Measurements from ENCODE around the gene FAAP100. TPM values are rescaled to one million over a fixed set of nuclear protein-coding genes. Genes with fewer than 3 reads are reported as not detected.

The FAAP100 gene
- total RNA-seq, 1 experiment from 2014 or later = 67.5 TPM

DNA sequence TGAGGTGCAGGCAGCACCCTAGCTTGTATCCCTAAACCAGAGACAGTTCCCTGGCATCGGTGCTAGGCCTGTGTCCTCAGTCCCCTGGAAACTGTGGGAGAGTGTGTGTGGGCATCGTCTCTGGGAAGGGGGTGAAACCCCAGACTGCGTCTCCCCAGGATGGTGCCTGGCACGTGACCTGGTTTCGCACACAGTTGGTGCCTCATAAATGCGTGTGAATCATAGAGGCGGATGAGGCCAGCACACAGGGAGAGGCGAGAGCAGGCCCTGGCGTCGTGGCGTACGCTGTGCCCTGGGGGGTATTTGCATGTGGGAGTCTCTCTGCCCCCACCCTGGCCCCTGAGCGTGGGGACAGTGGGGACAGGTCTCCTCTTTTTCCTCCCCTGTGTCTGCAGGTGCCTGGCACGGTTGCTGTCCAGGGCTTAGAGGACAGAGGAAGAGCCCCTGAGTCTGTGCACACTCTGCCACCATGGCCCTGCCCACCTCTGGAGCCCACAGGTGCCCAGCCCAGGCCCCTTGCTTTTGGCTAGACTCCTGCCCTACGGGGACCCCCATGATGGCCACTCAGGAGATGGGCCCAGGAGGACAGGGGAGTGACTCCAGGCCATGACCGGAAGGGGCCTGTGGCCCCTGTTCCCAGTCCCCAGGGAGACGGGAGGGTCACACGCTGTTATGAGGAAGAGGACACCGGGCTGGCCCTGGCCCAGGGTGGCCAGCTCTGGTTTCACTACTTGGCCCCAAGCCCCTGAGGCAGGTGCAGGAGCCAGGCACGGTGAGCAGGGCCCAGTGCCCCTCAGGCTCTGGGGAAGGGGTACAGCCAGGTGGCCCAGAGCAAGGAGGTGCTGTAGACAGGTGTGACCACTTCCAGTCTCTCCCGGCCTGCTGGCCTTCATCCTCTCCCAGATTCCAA lies 25.2 kb downstream of the FAAP100 start:
- DNase-seq (ENCODE audit: low spot score) = no peak

DNA sequence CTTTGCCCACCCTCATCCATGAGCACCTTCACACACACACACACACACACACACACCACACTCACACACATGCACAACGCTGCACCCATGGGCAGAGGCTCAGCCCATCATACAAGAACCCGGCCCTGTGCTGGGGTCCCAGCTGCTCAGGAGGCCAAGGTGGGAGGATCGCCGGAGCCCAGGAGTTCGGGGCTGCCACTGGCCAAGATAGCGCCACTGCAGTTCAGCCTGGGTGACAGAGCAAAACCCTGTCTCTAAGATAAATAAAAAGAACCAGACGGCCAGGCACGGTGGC lies 27.3 kb downstream of the FAAP100 start:
- DNase-seq (ENCODE audit: low spot score) = no peak

DNA sequence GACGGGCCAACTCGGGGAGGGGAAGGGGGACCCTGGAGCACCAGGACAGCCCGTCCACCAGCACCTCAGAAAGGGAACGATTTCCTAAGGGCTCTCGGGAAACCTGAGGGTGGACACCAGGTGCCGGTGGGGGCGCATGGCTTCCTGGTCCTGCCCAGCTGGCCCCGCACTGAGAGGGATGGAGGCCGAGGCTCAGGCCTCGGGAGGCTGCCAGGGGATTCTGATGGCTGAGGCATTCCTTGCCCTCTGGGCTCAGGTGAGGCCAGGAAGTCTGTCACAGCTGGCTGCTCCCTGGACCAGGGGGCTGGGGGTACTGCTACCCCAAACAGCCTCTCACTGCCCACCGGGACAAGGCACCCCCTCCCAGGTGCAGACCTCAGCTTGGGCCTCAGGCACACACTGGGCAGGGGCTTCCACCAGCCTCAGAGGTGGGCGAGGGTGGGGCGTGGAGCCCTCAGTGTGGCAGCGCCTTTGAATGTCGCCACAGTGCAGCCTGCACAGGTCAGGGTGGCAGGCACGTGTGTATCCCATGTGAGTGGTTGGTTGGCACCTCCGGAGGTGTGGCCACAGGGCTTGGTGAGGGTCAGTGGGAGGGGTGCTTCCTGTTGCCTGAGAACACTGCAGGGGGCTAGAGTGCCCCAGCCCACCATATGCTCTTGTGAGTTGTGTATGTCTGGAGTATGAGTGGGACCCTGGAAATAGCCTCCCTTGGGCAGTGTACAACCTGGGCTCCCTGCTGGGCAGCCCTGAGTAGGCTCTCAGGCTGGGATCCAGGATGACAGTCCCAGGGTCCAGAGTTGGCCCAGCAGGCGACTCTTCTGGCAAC lies 27.9 kb downstream of the FAAP100 start:
- no peak for DNase-seq (ENCODE audit: low spot score)

DNA sequence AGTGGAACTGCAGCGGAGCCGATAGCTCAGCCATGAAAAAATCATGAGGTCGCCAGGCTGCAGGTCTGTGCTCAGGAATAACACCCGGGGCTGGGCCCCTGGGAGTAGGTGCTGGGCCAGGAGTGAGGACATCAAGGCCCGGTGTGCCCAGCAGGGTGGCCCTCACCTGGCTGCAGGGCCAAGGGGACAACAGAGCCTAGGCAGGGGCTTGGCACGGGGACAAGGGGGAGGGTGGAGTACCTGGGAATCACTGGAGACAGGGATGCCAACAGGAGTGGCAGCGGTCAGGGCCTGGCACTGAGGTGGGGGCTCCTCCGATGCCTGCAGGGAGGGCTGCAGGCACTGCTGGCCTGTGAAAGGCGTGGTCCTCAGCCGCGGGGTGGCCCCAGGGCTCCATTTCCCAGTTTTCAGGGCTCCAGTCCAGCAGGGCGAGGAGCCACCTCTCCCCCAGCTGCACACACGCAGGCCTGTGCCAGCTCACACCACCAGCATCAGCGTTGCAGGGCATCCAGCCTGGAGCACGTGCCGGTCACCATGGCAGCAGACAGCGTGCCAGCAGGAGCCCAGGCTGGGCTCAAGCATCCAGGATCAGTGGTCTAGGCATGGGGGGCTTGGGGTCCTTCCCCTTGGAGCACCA lies 28.6 kb downstream of the FAAP100 start:
- DNase-seq (ENCODE audit: low spot score) = no peak

DNA sequence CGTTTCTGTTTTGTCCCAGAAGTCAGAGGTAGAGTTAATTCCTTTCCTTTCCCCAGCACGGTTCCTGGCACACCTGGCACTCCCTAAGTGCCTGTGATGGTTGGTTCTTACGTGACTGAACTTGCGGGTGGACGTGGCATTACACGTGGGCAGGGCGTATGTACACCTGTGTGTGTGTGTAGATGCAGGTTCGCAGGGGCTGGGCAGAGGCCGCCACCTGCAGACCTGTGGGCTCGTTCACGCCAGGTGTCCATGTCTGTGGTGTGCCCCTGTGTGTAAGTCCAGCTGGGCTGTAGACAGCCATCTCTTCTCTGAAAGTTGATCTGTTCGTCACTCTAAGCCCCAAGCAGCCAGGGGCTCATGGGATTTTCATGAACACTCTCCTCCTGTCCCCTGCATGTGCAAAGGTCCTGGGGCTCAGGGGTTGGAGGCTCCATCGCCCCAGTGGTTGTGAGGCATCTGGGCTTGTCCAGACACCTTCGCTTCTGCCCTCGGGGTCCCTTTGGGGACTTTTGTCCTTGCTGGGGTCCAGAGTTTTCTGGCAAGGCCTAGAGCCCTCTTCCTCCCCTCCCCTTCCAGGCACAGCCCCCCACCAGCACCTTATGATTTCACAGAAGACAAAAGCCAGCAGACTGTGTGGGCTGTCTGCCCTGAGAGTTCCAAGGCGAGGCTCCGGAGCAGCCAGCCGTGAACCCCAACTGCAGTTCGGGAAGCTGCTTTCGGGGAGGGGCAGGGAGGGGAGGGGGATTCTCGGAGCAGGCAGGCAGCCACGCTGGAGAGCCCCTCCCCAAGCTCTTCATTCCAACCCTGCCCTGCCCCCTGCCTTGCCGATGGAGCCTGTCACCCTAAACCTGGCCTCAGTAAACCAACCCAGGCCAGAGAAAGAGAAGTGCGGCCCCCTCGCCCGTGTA lies 29.4 kb downstream of the FAAP100 start:
- no peak for DNase-seq (ENCODE audit: low spot score)

DNA sequence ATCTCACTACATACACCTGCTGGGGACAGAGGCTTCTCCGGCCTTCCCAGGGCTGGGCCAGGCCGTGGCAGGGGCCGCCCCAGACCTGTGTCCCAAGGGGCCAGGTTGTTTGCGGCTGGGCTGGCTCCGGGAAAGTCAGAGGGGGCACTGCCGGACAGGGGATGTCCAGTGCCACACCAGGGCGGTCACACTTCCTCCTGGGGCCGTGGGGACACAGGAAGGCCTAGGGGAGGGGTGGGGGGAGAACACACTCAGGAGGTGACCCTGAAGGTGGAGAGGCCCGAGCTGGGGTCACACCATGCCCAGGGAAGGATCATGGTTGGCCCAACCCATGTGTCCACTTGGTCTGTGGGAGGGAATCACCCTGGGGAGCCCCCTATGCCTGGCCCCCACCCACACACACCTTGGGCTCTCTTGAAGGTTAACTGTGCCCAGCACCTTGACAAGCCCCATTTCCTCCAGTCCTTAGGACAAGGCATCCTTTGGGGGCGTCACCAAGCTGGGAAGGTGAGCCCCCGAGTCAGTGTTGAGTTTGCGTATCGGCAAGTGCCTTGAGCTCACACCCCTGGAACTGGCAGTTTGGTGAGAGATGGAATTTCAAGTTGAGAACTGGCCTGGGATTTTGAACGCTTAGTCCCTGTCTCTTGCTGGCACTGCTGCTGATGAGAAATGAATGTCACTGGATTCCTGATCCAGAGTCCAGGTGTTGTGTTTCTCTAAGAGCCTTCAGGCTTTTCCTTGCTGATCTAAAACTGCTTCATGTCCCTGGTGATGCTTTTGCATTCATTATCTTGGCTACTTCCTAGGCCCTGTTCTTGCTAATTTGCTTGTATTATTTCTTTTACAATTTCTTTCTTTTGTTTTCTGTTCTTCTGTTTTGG lies 31.9 kb downstream of the FAAP100 start:
- no peak for DNase-seq (ENCODE audit: low spot score)

DNA sequence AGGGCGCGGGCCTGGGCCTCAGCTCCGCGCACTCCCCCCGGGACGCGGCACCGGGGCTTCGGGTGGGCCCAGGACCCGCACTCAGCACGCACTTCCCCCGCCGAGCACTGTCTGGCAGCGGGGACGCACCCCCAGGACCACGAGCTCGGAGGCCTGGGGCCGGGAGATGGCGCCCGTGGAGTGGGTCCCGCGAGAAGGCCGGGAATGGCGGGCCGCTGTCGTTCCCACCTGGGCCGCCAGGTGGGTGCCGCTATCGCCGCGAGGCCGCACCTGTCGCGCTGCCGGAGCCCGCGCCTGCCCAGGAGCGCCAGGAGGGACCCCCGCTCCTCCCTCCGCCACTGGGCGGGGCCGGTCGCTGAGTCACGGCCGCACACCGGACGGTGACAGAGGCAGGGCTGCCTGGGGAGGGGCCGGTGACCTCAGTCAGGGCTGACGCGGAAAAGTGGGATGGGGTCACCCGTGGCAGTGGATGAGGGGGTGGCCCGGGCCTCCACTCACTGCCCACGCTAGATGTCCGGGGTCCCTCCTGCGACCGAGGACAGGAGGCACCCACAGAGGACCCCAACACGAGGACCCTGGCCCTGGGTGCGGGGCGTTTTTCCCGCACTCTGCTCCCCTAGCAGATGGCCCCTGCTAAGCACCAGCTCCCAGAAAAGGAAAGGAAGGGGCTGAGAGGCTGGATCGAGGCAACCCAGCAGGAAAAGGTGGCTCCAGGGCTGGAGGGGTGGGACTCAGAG lies 32.7 kb downstream of the FAAP100 start:
- peak; percentile 81 for DNase-seq (ENCODE audit: low spot score)

DNA sequence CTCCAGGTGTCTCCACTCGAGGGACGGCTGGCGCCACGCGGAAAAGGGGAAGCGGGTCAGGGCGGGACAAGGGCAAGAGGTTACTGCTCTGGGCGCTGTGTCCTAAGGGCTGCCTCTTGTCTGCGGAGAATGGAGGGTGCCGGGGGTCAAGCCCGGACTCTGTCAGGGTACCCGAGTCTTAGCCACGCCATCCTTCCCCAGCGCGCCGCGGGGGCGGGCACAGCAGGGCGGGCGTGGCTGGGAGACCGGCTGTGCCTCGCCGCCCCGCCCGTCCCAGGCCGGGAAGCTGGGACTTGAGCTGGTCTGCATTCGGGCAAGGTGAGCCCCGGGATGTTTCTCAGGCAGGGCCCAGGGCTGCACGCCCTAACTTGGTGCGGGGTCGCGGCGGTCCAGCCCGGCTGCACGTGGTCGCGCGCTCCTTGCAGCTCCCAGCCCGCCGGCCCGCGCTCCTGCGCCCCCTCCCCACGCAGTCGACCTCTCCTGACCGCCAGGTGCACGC lies 33.3 kb downstream of the FAAP100 start:
- peak; percentile 71 for DNase-seq (ENCODE audit: low spot score)

DNA sequence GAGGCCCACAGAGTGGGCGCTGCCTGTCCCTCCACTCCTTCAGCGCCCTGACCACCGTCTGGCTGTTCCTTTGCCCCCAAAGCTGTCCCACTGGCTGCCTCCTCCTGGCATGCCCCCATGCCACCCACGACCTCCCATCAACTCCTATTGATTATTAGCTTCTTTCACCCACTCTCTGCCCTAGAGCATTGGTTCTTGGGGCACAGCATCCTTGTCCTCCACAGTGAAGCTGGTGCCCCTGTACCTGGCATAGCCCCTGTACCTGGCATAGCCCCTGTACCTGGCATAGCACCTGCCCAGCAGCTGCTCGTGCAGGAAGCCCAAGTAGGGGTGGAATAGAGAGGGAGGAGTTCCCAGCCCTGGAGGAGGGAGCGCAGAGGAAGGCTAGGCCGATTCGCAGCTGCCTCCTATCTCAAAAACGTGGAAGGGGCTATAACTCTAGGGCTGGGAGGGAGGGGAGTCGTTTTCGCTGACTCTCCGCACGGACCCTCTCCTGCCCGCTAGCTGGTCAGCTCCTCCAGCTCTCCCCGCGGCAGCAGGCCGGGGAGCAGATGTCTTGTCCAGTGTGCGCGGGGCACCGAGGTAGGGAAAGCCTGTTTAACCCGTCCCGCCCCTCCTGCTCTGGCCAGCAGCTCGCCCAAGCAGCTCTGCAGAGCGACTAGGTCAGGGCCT lies 33.9 kb downstream of the FAAP100 start:
- peak; percentile 64 for DNase-seq (ENCODE audit: low spot score)

DNA sequence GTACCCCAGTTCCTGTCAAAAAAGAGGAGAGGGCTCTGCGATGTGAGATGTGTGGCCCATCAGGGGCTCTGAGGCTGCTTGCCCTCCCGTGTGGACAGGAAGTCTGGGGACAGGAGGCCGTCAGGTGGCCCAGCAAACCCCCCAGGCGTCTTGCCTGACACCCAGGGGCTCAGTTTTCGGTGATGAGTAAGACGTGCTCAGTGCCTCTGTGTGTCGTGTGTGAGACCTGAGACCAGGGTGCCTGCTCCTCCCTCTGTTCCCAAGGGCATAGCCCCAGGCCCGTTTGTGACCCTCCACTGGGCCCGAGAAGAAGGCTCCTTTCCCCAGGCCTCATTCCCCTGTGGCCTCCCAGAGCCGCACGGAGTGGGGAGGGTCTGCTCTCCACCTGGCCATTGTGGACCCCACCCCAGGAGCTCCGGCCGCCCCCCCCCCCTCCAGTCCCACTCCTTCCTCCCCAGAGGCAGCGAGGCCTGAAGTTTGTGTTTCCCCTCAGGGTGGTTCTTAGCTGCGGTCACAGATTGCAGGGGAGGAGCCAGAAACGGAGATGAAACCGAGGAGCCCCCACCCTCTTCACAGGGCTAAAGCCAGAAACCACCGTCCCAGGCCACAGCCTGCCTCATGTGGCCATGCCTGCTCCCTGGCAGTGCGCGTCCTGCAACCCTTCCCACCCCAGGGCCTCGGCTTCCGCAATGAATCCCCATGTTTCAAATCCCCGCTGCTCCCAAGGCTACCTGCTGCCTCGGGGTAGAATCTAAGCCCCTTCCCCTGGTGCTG lies 34.6 kb downstream of the FAAP100 start:
- DNase-seq (ENCODE audit: low spot score) = no peak

DNA sequence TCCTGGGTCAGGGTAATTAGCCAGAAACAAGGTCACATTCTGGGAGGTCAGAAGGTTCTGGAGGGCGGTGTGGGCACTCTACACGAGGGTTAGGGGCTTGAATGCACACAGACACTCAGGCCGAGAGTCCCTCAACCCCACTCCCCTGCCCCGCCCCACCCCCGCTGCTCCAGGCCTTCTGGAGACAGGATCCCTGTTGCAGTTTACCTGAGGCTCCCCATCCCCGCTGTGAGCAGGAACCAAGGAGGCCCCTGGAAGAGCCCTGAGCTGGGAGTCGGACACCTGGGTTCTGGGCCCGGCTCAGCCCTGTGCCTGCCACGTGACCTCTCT lies 35.2 kb downstream of the FAAP100 start:
- no peak for DNase-seq (ENCODE audit: low spot score)

DNA sequence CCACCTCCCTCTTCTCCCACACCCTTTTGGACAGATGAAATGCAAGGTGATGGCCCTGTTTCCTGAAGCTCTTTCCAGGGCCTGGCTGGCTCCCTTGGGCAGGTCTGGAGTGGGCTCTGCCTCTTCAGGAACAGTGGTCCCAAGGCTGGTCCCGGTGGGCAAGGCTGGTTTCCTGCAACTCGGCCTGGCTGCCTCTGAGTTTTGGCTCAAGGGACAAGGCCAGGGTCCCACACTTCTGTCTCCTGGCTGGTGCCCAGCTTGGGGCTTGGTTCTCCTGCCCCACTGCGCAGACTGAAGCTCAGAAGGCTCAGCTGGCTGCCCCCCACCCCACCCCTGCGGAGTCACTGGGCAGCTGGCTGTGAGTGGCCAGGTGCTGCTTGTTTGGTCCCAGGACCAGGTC lies 35.7 kb downstream of the FAAP100 start:
- DNase-seq (ENCODE audit: low spot score) = no peak

DNA sequence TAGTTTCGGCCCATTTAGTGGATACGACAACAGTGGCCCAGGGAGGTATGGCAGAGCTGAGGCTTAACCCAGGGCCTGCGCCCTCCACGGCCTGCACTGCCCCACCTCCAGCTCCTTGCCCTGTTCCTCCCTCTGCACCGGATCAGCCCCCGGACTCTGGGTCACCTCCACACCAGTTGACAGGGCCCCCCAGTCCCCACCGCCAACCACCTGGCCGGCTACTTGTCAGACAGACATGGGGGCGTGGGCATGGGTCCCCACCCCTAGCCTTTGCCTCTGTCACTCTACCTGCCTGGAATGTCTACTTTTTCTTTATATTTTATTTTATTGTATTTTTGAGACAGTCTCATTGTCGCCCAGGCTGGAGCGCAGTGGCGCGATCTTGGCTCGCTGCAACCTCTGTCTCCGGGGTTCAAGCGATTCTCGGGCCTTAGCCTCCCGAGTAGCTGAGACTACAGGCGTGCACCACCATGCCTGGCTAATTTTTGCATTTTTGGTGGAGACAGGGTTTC lies 36.6 kb downstream of the FAAP100 start:
- no peak for DNase-seq (ENCODE audit: low spot score)

DNA sequence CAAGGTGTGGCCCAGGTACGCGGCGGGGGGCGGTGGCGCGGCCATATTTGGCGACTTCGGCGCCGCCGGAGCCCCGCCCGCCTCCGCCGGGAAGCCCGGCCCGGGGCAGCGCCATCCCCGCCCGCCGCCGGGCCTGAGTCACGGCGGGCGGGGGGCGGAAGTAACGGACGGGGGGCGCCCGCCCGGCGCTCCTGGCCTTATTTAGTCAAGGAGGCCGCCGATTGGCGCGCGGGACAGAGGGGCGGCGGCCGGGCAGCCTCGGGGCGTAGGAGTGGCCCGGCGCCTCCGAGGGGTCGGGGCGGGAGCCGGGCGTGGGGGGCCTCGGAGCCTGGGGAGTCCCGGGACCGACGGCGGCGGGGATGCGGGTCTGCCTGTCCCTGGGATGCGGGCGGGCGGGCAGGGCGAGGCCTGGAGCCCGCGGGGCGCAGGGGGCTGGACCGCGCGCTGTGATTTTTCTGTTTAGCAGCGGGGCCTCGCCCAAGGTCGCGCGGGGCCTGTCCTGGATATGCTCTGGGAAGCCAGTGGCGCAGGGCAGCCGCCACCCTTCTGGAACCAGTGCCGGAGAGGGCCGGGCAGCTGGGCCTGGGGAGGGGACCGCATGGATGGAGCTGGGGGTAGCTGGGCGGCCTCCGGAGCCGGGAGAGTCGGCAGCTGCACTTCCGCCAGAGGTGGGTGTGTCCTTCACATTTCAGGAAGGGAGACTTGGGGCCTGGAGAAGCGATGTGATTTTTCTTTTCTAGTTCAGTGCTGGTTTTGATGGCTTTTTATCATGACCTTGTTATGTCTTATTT lies 37.2 kb downstream of the FAAP100 start:
- DNase-seq (ENCODE audit: low spot score) = peak; percentile 75

DNA sequence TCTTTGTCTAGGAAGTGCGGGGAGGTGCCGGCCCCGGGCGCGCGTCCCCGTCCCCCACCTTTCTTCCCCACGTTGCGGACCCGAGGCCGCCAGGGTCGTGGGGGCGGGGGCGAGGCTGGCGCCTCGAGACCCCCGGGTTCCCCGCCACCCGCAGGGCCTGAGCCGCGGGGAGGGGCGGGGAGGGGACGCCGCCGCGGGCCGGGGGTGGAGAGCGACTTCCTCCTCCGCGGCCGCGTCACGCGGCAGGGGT lies 37.7 kb downstream of the FAAP100 start:
- no peak for DNase-seq (ENCODE audit: low spot score)

DNA sequence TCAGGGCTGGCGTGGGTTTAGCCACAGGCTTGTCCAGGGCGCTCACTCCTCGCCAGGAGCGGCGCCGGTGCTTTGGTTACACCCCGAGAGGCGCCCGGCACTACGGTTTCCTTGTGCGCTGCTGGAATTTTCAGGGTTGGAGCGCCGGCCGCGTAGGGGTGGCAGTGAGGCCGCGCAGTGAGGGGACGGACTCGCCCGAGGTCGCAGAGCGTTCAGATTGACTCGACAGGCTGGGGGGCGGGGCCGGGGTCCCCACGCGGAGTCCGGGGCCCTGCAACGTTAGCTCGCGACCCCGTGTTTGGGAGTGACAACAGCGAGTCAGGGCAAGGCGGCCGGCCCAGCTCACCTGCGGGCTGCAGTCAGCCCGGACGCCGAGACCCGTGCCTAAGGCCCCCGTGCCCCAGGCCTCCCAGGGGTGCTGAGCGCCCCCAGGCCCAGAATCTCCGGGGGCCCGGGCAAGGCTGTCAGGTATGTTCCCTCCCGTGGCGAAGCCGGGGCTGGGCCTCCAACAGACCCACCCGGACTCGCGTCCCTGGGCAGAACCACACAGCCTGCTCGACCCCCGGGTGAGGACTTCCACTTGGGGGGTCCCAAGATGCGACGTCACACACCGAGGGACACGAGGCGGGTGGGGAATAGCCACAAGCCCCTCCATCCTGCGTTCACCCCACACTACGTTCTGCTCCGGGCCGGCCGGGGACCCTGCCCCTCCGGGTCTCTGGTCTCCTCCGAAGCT lies 38.2 kb downstream of the FAAP100 start:
- DNase-seq (ENCODE audit: low spot score) = peak; percentile 84

DNA sequence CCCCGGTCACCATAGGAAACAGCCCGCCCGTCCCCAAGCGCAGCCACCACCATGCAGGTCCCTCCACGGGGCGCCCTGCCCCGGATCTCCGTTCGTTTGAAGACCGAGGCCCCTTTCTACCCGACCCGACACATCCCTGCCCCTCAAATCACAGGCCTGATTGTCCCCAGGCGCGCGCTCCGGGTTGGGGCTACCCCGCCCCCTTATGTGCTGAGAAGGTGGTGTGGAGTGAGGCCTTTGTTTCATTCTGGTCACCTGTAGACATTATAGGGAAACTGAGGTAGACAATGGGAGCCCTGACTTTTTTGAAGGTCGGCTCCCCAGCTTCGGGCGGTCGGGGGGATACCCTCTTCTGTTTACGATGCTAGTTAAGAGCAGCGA lies 38.8 kb downstream of the FAAP100 start:
- peak; percentile 78 for DNase-seq (ENCODE audit: low spot score)
